HEK293 (cell line): ENCODE results near the gene HYLS1.

ENCODE experiments used
- CTCF ChIA-PET: fragments of 350-600 bp; formaldehyde crosslinking; extraction: SDS; loops from one replicate; lab custom pipeline; 2021; ENCODE audit warnings: antibody characterized with exemption; lab: Yijun Ruan, JAX
- POLR2A ChIA-PET: fragments of 300-600 bp; formaldehyde crosslinking; extraction: SDS; loops from one replicate; lab custom pipeline; 2020; ENCODE audit warnings: antibody characterized with exemption, inconsistent platforms; lab: Yijun Ruan, JAX
- H3K27ac ChIP-seq: fragments of 200-500 bp; sonication (Bioruptor generic); 2 replicates; pipeline ENCODE4 v1.5.1; 2014; ENCODE audit warnings: low read depth, low read length, control low read depth, inconsistent platforms; ENCODE audit errors: extremely low read depth
- H3K36me3 ChIP-seq, 2 experiments: fragments of 200-500 bp in 1 of 2; sonication (Bioruptor generic) in 1 of 2; 1 replicate in 1 of 2; 2 replicates in 1 of 2; pipeline ENCODE4 v1.5.1; 2014 to 2017; ENCODE audit warnings: inconsistent platforms in 2 of 2, low read length in 2 of 2; ENCODE audit not compliant: control insufficient read depth in 2 of 2, insufficient read depth in 1 of 2
- H3K4me1 ChIP-seq: fragments of 200-500 bp; sonication (Bioruptor generic); 2 replicates; pipeline ENCODE4 v1.5.1; 2014; ENCODE audit warnings: mild to moderate bottlenecking, low read length, inconsistent platforms; ENCODE audit not compliant: control insufficient read depth, insufficient read depth
- H3K4me3 ChIP-seq: 2 replicates; pipeline ENCODE4 v1.5.1; 2011; ENCODE audit warnings: low read depth, mild to moderate bottlenecking, control low read depth, low read length, moderate library complexity
- H3K9me3 ChIP-seq: fragments of 200-500 bp; sonication (Bioruptor generic); 2 replicates; pipeline ENCODE4 v1.5.1; 2014; ENCODE audit warnings: low read depth, low read length, inconsistent platforms; ENCODE audit not compliant: control insufficient read depth, insufficient read depth
- EGR2 ChIP-seq: fragments of 450-650 bp; formaldehyde crosslinking; IDR thresholded peaks from 2 replicates; pipeline ENCODE4 v1.5.1; 2016; ENCODE audit warnings: low read depth, missing biosample characterization, missing genetic modification characterization
- ELK4 ChIP-seq: IDR thresholded peaks from 2 replicates; pipeline ENCODE4 v1.6.1; 2011; ENCODE audit warnings: mild to moderate bottlenecking, low read depth, low read length, borderline replicate concordance
- GFI1B ChIP-seq: fragments of 450-650 bp; formaldehyde crosslinking; IDR thresholded peaks from 2 replicates; pipeline ENCODE4 v1.5.1; 2016; ENCODE audit warnings: missing biosample characterization, missing genetic modification characterization
- GLI4 ChIP-seq: fragments of 450-650 bp; formaldehyde crosslinking; IDR thresholded peaks from 2 replicates; pipeline ENCODE4 v1.5.1; 2016; ENCODE audit warnings: missing biosample characterization, missing genetic modification characterization
- GLIS1 ChIP-seq: fragments of 450-650 bp; formaldehyde crosslinking; IDR thresholded peaks from 2 replicates; pipeline ENCODE4 v1.5.1; 2016; ENCODE audit warnings: missing biosample characterization, missing genetic modification characterization
- KLF10 ChIP-seq: fragments of 450-650 bp; IDR thresholded peaks from 2 replicates; pipeline ENCODE4 v1.5.1; 2018; ENCODE audit warnings: missing biosample characterization, mild to moderate bottlenecking, missing genetic modification characterization
- KLF9 ChIP-seq: fragments of 450-650 bp; formaldehyde crosslinking; IDR thresholded peaks from 2 replicates; pipeline ENCODE4 v1.5.1; 2016; ENCODE audit warnings: missing biosample characterization, missing genetic modification characterization, low read depth
- MYNN ChIP-seq: fragments of 450-650 bp; formaldehyde crosslinking; IDR thresholded peaks from 2 replicates; pipeline ENCODE4 v1.5.1; 2016; ENCODE audit warnings: missing biosample characterization, missing genetic modification characterization, borderline replicate concordance
- ZBTB6 ChIP-seq: fragments of 450-650 bp; formaldehyde crosslinking; IDR thresholded peaks from 2 replicates; pipeline ENCODE4 v1.5.1; 2017; ENCODE audit warnings: missing biosample characterization, missing genetic modification characterization
- ZEB2 ChIP-seq: fragments of 450-650 bp; formaldehyde crosslinking; IDR thresholded peaks from 2 replicates; pipeline ENCODE4 v1.5.1; 2016; ENCODE audit warnings: missing biosample characterization, missing genetic modification characterization
- ZNF157 ChIP-seq: fragments of 450-650 bp; formaldehyde crosslinking; IDR thresholded peaks from 2 replicates; pipeline ENCODE4 v1.5.1; 2016; ENCODE audit warnings: missing biosample characterization, missing genetic modification characterization
- ZNF174 ChIP-seq: fragments of 450-650 bp; formaldehyde crosslinking; IDR thresholded peaks from 2 replicates; pipeline ENCODE4 v1.5.0; 2017; ENCODE audit warnings: missing biosample characterization, mild to moderate bottlenecking, missing genetic modification characterization
- ZNF184 ChIP-seq: fragments of 450-650 bp; IDR thresholded peaks from 2 replicates; pipeline ENCODE4 v1.5.1; 2018; ENCODE audit warnings: missing biosample characterization, mild to moderate bottlenecking, missing genetic modification characterization
- ZNF266 ChIP-seq: fragments of 450-650 bp; formaldehyde crosslinking; IDR thresholded peaks from 2 replicates; pipeline ENCODE4 v1.5.1; 2016; ENCODE audit warnings: missing biosample characterization, missing genetic modification characterization, low read depth
- ZNF362 ChIP-seq: fragments of 450-650 bp; formaldehyde crosslinking; IDR thresholded peaks from 2 replicates; pipeline ENCODE4 v1.5.1; 2016; ENCODE audit warnings: missing biosample characterization, missing genetic modification characterization
- ZNF544 ChIP-seq: fragments of 450-650 bp; formaldehyde crosslinking; IDR thresholded peaks from 2 replicates; pipeline ENCODE4 v1.5.0; 2017; ENCODE audit warnings: missing biosample characterization, missing genetic modification characterization
- ZNF629 ChIP-seq: fragments of 450-650 bp; formaldehyde crosslinking; IDR thresholded peaks from 2 replicates; pipeline ENCODE4 v1.5.1; 2017; ENCODE audit warnings: missing biosample characterization, missing genetic modification characterization
- ZNF645 ChIP-seq: fragments of 450-650 bp; formaldehyde crosslinking; IDR thresholded peaks from 2 replicates; pipeline ENCODE4; 2016; ENCODE audit warnings: missing biosample characterization, missing genetic modification characterization
- ZNF654 ChIP-seq: fragments of 450-650 bp; formaldehyde crosslinking; IDR thresholded peaks from 2 replicates; pipeline ENCODE4 v1.5.1; 2016; ENCODE audit warnings: low read depth, missing biosample characterization, missing genetic modification characterization
- ZNF701 ChIP-seq: fragments of 450-650 bp; formaldehyde crosslinking; IDR thresholded peaks from 2 replicates; pipeline ENCODE4 v1.5.1; 2016; ENCODE audit warnings: missing biosample characterization, missing genetic modification characterization
- ZNF776 ChIP-seq: fragments of 450-650 bp; formaldehyde crosslinking; IDR thresholded peaks from 2 replicates; pipeline ENCODE4 v1.5.0; 2017; ENCODE audit warnings: missing biosample characterization, missing genetic modification characterization, borderline replicate concordance
- ZNF785 ChIP-seq: fragments of 450-650 bp; formaldehyde crosslinking; IDR thresholded peaks from 2 replicates; pipeline ENCODE4 v1.5.1; 2016; ENCODE audit warnings: missing biosample characterization, missing genetic modification characterization
- ZNF791 ChIP-seq: fragments of 450-650 bp; formaldehyde crosslinking; IDR thresholded peaks from 2 replicates; pipeline ENCODE4 v1.5.1; 2016; ENCODE audit warnings: missing biosample characterization, missing genetic modification characterization

The HYLS1 gene

GRCh38 chr11:125890447-125891100 lies 3.1 kb downstream of the HYLS1 start:
- Histone ChIP-seq H3K36me3 (peaks cover 4 to 31% of the 10 kb centered on the region in 2 experiments; a peak in 1 of 3 replicates), H3K27ac (no peak overlapping the region), H3K9me3 (no peaks in the 10 kb centered on the region), H3K4me1 (no peaks in the 10 kb centered on the region), H3K4me3 (no peak overlapping the region)
- ChIA-PET POLR2A (no interaction called here), CTCF (interaction anchor here (0.7 to 1.1 kb wide), 2 partner anchors 438 to 545 kb away, joined by 4 read pairs; no protein-coding TSS in a partner anchor)
- TF ChIP-seq ZNF157 (tag by site-specific recombination) (no peak), ZEB2 (no peak), KLF9 (tag by site-specific recombination) (no peak), KLF10 (tag by site-specific recombination) (no peak), ZNF701 (no peak)

GRCh38 chr11:125892071-125892470 lies 4.6 kb downstream of the HYLS1 start:
- ChIA-PET POLR2A (no interaction called here), CTCF (interaction anchor here (0.6 kb wide), 1 partner anchor 289 kb away, joined by 5 read pairs; no protein-coding TSS in a partner anchor)
- Histone ChIP-seq H3K9me3 (no peaks in the 10 kb centered on the region), H3K27ac (no peak overlapping the region), H3K4me3 (no peak overlapping the region), H3K36me3 (peaks cover 4 to 38% of the 10 kb centered on the region in 2 experiments; a peak in 1 of 3 replicates), H3K4me1 (no peaks in the 10 kb centered on the region)
- no peak for TF ChIP-seq ZNF776 (tag by site-specific recombination)
- no peak for TF ChIP-seq ZBTB6 (tag by site-specific recombination)
- no peak for TF ChIP-seq ZNF785 (tag by site-specific recombination)
- no peak for TF ChIP-seq GLI4 (tag by site-specific recombination)
- no peak for TF ChIP-seq ZNF184 (tag by site-specific recombination)
- TF ChIP-seq GLIS1 (tag by site-specific recombination) = no peak
- no peak for TF ChIP-seq ZNF791
- no peak for TF ChIP-seq ZNF544 (tag by site-specific recombination)
- no peak for TF ChIP-seq ZNF174 (tag by site-specific recombination)
- no peak for TF ChIP-seq ZNF645 (tag by site-specific recombination)
- TF ChIP-seq ELK4 = no peak
- no peak for TF ChIP-seq ZNF654
- no peak for TF ChIP-seq MYNN (tag by site-specific recombination)
- no peak for TF ChIP-seq ZNF629
- TF ChIP-seq GFI1B (tag by site-specific recombination) = no peak
- TF ChIP-seq ZNF362 (tag by site-specific recombination) = no peak
- no peak for TF ChIP-seq ZNF266 (tag by site-specific recombination)
- no peak for TF ChIP-seq EGR2
